ENCODE data around the gene FRMD5.
A peak's percentile ranks its signal among the peaks of the same experiment; 100 is the strongest.

The FRMD5 gene

DNA sequence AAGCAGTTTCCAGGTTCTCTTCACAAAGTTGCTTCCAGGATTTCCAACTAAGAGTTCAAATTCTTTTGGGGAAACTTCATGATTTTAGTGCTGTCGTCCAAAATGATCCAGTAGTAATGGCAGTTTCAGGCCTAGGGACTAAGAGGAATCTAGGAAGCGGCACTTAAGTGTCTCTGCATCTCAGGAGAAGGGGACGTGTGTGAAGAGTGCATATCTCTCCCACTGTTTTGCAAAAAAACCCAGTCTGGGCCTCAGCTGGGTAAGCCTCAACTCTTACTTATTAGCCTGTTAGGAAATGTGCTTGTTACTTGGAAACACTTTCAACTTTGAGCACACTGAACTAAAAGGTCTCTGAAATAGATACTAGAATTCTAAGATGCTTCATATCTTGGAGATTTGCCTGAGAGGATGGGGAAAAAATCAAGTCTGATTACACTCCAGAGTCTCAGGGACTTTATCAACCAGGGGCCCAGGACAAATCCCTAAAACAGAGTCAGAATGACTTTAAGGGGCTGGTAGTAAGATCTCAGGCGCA, 286.5 kb downstream of the FRMD5 start:
- TF ChIP-seq, protein P1, sequence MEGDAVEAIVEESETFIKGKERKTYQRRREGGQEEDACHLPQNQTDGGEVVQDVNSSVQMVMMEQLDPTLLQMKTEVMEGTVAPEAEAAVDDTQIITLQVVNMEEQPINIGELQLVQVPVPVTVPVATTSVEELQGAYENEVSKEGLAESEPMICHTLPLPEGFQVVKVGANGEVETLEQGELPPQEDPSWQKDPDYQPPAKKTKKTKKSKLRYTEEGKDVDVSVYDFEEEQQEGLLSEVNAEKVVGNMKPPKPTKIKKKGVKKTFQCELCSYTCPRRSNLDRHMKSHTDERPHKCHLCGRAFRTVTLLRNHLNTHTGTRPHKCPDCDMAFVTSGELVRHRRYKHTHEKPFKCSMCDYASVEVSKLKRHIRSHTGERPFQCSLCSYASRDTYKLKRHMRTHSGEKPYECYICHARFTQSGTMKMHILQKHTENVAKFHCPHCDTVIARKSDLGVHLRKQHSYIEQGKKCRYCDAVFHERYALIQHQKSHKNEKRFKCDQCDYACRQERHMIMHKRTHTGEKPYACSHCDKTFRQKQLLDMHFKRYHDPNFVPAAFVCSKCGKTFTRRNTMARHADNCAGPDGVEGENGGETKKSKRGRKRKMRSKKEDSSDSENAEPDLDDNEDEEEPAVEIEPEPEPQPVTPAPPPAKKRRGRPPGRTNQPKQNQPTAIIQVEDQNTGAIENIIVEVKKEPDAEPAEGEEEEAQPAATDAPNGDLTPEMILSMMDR (IDR thresholded peaks at IDR 0.05; ENCODE audit: borderline replicate concordance, insufficient read depth, low read depth, low read length) = no peak
- H3K4me3 ChIP-seq (ENCODE audit: low read depth, low read length) = no peak overlapping the region

DNA sequence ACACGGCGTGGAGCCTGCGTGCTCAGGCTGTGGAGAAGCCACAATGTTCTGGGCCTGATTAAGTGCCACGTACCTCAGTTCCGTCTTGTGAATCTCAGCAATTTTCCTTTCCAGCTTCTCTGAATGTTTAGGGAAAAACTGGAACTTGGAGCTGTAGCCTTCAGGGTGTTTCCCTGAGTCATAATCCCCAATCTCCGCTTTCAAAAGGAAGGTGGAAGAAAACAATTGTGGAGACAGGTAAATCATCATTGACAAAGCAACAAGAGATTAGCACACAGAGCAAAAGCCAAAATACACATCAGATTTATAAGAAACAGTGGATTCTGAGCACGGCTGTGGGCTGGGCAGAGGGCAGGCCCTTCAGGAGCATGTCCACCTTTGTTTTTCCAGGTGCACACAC, 289.3 kb downstream of the FRMD5 start:
- TF ChIP-seq, protein P1 (IDR thresholded peaks at IDR 0.05; ENCODE audit: borderline replicate concordance, insufficient read depth, low read depth, low read length) = no peak
- H3K4me3 ChIP-seq (ENCODE audit: low read depth, low read length) = no peak overlapping the region

DNA sequence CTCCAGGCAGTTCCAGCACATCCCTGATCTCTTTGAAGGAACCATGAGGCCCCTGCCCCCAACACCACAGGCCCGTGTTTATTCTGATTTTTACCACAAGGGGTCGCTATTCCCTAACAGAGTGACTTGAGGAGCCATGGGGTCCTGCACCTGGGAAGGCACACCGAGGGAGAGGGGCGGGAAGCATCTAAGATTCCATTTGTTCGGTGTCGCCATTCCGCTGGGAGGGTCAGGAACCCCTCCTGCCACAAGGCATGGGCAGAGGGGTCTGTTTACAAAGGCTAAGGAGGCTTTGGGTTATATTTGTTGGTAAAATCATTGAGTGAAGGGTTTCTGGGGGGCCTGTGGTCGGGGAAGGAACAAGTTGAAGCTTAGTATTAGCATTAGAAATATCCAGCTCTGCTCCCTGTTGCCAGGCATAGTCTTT, 291.2 kb downstream of the FRMD5 start:
- no peak overlapping the region for H3K4me3 ChIP-seq (ENCODE audit: low read depth, low read length)
- TF ChIP-seq, protein P1 (IDR thresholded peaks at IDR 0.05; ENCODE audit: borderline replicate concordance, insufficient read depth, low read depth, low read length) = peak; percentile 74

DNA sequence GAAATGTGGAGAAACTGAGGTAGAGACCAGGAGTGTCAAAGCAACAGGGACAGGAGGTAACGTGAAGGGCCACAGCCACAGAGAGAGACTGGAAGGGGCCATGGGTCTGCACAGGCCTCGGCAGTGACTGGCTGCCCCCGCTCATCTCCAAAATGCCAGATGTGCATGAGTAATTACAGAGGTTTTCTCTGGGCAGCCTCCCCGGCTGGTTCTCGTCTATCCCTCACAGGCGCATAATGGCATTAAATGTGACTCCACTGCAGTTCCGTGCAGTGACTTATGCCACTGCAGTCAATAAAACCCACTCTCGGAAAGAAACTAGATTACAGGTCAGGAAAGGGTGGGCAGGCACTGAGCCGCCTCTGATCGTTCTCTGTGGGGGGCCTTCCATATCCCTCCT, 293.6 kb downstream of the FRMD5 start:
- TF ChIP-seq, protein P1 (IDR thresholded peaks at IDR 0.05; ENCODE audit: borderline replicate concordance, insufficient read depth, low read depth, low read length) = no peak
- no peak overlapping the region for H3K4me3 ChIP-seq (ENCODE audit: low read depth, low read length)

DNA sequence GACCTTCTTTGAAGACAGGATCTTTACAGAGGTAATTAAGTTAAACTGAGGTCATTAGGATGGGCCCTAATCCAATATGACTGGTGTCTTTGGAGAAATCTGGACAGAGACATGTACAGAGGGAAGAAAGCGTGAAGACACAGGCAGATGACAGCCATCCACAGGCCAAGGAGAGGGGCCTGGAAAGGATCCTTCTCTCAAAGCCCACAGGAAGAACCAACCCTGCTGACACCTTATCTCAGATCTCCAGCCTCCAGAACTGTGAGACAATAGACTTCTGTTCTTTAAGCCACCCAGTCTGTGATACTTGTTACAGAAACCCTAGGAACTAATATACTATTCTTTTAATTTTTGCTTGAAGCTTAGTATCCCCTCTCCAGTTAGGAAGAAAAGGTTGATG, 294.1 kb downstream of the FRMD5 start:
- no peak overlapping the region for H3K4me3 ChIP-seq (ENCODE audit: low read depth, low read length)

DNA sequence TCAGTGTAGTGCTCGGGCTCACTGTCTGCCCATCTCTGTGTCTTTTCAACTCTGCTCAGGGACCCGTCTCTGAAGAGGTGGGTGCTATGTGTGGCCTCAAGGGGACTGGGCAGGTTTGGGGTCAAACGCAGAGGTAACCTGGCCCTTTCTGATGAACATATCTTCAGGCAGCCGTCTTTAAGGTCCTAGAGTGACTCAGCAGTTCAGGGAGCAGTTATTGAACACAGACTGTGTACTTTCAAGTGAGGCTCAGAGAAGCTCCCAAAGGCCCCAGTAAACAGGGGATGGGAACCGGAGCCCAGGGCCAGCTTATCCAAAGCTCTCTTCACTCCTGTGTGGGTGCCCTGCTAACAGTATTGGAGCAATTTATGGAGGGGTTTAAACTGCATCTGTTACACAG, 295.1 kb downstream of the FRMD5 start:
- no peak overlapping the region for H3K4me3 ChIP-seq (ENCODE audit: low read depth, low read length)
- TF ChIP-seq, protein P1 (IDR thresholded peaks at IDR 0.05; ENCODE audit: borderline replicate concordance, insufficient read depth, low read depth, low read length) = no peak

More for the DNA sequence above, 294.1 kb downstream of the FRMD5 start:
- TF ChIP-seq, protein P1 (IDR thresholded peaks at IDR 0.05; ENCODE audit: borderline replicate concordance, insufficient read depth, low read depth, low read length) = no peak

DNA sequence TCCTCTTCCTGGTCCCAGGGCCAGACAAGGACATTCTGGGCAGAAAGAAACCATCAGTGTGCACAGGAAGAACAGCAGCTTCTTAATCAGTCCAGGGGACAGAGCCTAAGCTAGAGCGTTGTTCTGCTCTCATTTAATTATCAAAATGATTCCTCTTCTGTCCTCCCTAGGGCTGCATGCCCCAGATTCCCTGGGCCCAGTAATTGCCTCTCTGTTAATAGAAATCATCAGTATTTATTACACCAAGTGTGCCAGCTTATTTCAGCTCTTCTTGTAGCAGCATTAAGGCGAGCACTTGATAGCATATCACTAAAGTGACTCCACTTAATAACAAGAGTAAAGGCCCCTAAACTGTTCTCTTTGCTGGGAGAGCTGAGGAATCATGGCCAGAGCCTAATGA, 296.2 kb downstream of the FRMD5 start:
- H3K4me3 ChIP-seq (ENCODE audit: low read depth, low read length) = no peak overlapping the region
- TF ChIP-seq, protein P1 (IDR thresholded peaks at IDR 0.05; ENCODE audit: borderline replicate concordance, insufficient read depth, low read depth, low read length) = no peak
